GM12878 (cell line): Measurements from ENCODE around the gene BCL2L12. TPM values are rescaled to one million over a fixed set of nuclear protein-coding genes. Genes with fewer than 3 reads are reported as not detected.

Experiments used
- ATAC-seq: fragments of 200-7000 bp; cut with Tn5 transposase; 3 replicates; pipeline ENCODE4 v1.9.1; 2020; ENCODE audit warnings: mild to moderate bottlenecking, moderate library complexity
- BruUV-seq: library from RNA; stranded (reverse); fragments of 400-500 nt; replicated peaks from 2 replicates; lab custom pipeline; 2021; lab: Mats Ljungman, UMichigan
- CTCF ChIA-PET: fragments of 300-600 bp; sonication (Branson Sonifier 250); formaldehyde crosslinking; extraction: SDS; loops from one replicate; lab custom pipeline; 2021; ENCODE audit warnings: inconsistent platforms; lab: Yijun Ruan, JAX
- POLR2A ChIA-PET: fragments of 350-600 bp; formaldehyde crosslinking; extraction: SDS; loops from one replicate; lab custom pipeline; 2021; ENCODE audit warnings: inconsistent platforms; lab: Charles Lee
- RAD21 ChIA-PET: fragments of 300-600 bp; sonication (Branson Sonifier 250); formaldehyde crosslinking; loops from one replicate; lab custom pipeline; 2023; ENCODE audit warnings: antibody characterized with exemption; ENCODE audit not compliant: unreplicated experiment; lab: Charles Lee
- SMC1A ChIA-PET: fragments of 300-600 bp; sonication (Branson Sonifier 250); formaldehyde crosslinking; loops from one replicate; lab custom pipeline; 2023; ENCODE audit not compliant: unreplicated experiment, uncharacterized antibody; lab: Charles Lee
- DNase-seq: peaks from one replicate; pipeline ENCODE4 v3.0.0-alpha.2; 2011; ENCODE audit warnings: low read depth, low spot score
- FAIRE-seq: peaks from 3 replicates; lab custom pipeline; 2011; peaks lifted over from hg19 to GRCh38; lab: Jason Lieb, UNC
- H2AFZ ChIP-seq: 2 replicates; pipeline ENCODE4 v1.6.0; 2011; ENCODE audit warnings: low read depth, low read length, control low read depth; ENCODE audit not compliant: control insufficient read depth
- H3K27ac ChIP-seq: 2 replicates; pipeline ENCODE4 v1.5.1; 2011; ENCODE audit warnings: control low read depth; ENCODE audit not compliant: control insufficient read depth, insufficient read depth
- H3K27me3 ChIP-seq, 2 experiments: replicated peaks in 1 of 2; 2 replicates each; pipeline versions ENCODE4 v1.6.0 to v1.6.1; 2011; ENCODE audit warnings: low read length in 1 of 2; ENCODE audit not compliant: control insufficient read depth in 2 of 2, insufficient read depth in 2 of 2
- H3K36me3 ChIP-seq, 2 experiments: 2 replicates each; pipeline ENCODE4 v1.5.1; 2011; ENCODE audit warnings: low read length in 1 of 2; ENCODE audit not compliant: control insufficient read depth in 2 of 2, insufficient read depth in 2 of 2
- H3K4me1 ChIP-seq: 2 replicates; pipeline ENCODE4 v1.6.1; 2011; ENCODE audit warnings: mild to moderate bottlenecking, low read length, moderate library complexity, mixed read lengths; ENCODE audit not compliant: control insufficient read depth, insufficient read depth
- H3K4me2 ChIP-seq: 2 replicates; pipeline ENCODE4 v1.6.0; 2011; ENCODE audit warnings: control low read depth; ENCODE audit not compliant: control insufficient read depth, insufficient read depth
- H3K4me3 ChIP-seq: fragments of 200-600 bp; sonication (generic); 2 replicates; pipeline ENCODE4 v1.5.1; 2016
- H3K79me2 ChIP-seq: 2 replicates; pipeline ENCODE4 v1.6.0; 2011; ENCODE audit warnings: low read length; ENCODE audit not compliant: control insufficient read depth, insufficient read depth
- H3K9ac ChIP-seq: 2 replicates; pipeline ENCODE4 v1.8.0; 2011; ENCODE audit warnings: low read length, control low read depth, mixed read lengths; ENCODE audit not compliant: control insufficient read depth, insufficient read depth
- H3K9me3 ChIP-seq: replicated peaks from 3 replicates; pipeline ENCODE4 v1.5.1; 2011; ENCODE audit warnings: mild to moderate bottlenecking, low read length; ENCODE audit not compliant: control insufficient read depth, insufficient read depth
- H4K20me1 ChIP-seq: 2 replicates; pipeline ENCODE4 v1.6.0; 2011; ENCODE audit not compliant: control insufficient read depth, insufficient read depth
- E2F4 ChIP-seq: IDR thresholded peaks from 2 replicates; pipeline ENCODE4 v1.6.1; 2012; ENCODE audit warnings: low read depth, low read length, improper control_type of control experiment
- MEF2B ChIP-seq: fragments of 450-650 bp; IDR thresholded peaks from 2 replicates; pipeline ENCODE4 v1.6.1; 2018; ENCODE audit warnings: mild to moderate bottlenecking, moderate library complexity; ENCODE audit not compliant: partially characterized antibody, poor library complexity, severe bottlenecking
- POLR2A ChIP-seq: IDR thresholded peaks from 2 replicates; pipeline ENCODE4 v1.6.1; 2011; ENCODE audit warnings: low read depth, mild to moderate bottlenecking, low read length
- RAD21 ChIP-seq: IDR thresholded peaks from 2 replicates; pipeline ENCODE4 v1.6.1; 2011; ENCODE audit warnings: mild to moderate bottlenecking, low read depth, low read length, moderate library complexity; ENCODE audit not compliant: insufficient read depth
- RFX5 ChIP-seq: IDR thresholded peaks from 2 replicates; pipeline ENCODE4 v1.6.1; 2011; ENCODE audit warnings: low read depth, low read length, improper control_type of control experiment
- SP1 ChIP-seq: IDR thresholded peaks from one replicate; pipeline ENCODE4 v1.6.1; 2011; ENCODE audit warnings: low read depth, low read length
- TBL1XR1 ChIP-seq: IDR thresholded peaks from 2 replicates; pipeline ENCODE4 v1.6.1; 2012; ENCODE audit warnings: low read depth, low read length, improper control_type of control experiment
- WRNIP1 ChIP-seq: IDR thresholded peaks from 2 replicates; pipeline ENCODE4 v1.6.1; 2011; ENCODE audit warnings: low read depth, low read length, improper control_type of control experiment, borderline replicate concordance
- ZBED1 ChIP-seq: IDR thresholded peaks from 2 replicates; pipeline ENCODE4 v1.6.1; 2016; ENCODE audit warnings: borderline replicate concordance
- WGBS: methylation state at CpG from one replicate; pipeline ENCODE4 v1.1.6; 2016; ENCODE audit warnings: low lambda C conversion rate; ENCODE audit not compliant: insufficient replicate concordance, insufficient coverage; ENCODE audit errors: missing lambda C conversion rate; 5-methylcytosine and 5-hydroxymethylcytosine counted together
- in situ Hi-C: fragments of 300-500 bp; cut with MboI; formaldehyde crosslinking; loops from 9 replicates; pipeline ENCODE4 v1.14.3; 2018; ENCODE audit warnings: mixed read lengths
- intact Hi-C: fragments of 100-400 bp; cut with micrococcal nuclease; formaldehyde crosslinking; loops from one replicate; pipeline ENCODE4 v1.14.2; 2022; ENCODE audit not compliant: unreplicated experiment
- polyA plus RNA-seq, 11 experiments: library from polyadenylated mRNA; depleted of rRNA in 4 of 11; unstranded in 6 of 11; stranded (reverse) in 5 of 11; fragments of >200 nt; fragmentation: Nextera tagmentation in 4 of 11; fragmentation: Illumina TruSeq in 1 of 11; extraction: Ambion mirVana in 4 of 11; extraction: Trizol in 1 of 11; gene quantifications; 1 replicate in 1 of 11; 2 replicates in 10 of 11; pipeline versions ENCODE4 v1.2.1 to v1.2.3, GENCODE V29; 2011 to 2016; ENCODE audit warnings: inconsistent platforms in 2 of 11, missing spikeins in 2 of 11, low read depth in 1 of 11
- total RNA-seq, 4 experiments: library from RNA; depleted of rRNA in 3 of 4; stranded (reverse); fragments of >200 nt in 3 of 4; fragmentation: Illumina TruSeq in 1 of 4; extraction: Trizol in 1 of 4; gene quantifications; 2 replicates each; pipeline versions ENCODE4 v1.2.1 to v1.2.3, GENCODE V29; 2013 to 2021
- TF ChIP-seq, protein P1 (sequence below): fragments of 450-650 bp; IDR thresholded peaks from 2 replicates; pipeline ENCODE4 v1.6.1; 2017; ENCODE audit warnings: mild to moderate bottlenecking, moderate library complexity

Gene BCL2L12
- total and polyA plus RNA-seq, 10 of the 15 experiments (the other 5 are each of a cell fraction or from before 2014, with no cell fraction given) = 1.8 to 143 (median 50.4) TPM

DNA sequence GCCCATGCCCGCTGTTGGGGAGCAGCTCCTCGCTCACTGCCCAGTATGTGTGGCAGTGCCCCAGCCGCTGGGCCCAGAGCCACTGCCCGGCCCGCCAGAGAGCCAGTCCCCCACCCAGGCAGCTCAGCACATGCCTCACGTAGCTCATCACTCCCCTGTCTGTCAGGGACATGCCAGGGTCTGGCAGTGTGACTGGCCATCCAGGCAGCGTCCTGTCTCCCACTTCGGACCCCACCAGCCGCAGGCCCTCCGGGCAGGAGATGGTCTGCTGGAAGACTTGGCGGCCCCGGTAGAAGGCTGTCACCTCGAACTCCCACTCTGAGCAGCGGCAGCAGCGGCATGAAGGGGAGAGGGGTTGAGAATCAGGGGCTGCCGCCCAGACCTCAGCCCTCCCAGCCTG is 3.7 kb upstream of the BCL2L12 start:
- Histone ChIP-seq H3K9me3 (no peaks in the 10 kb centered on the region), H3K9ac (no peak overlapping the region), H3K4me2 (no peak overlapping the region)
- CTCF ChIA-PET = interaction anchor here (1.1 kb wide), 1 partner anchor 10 kb away, joined by 4 read pairs; no protein-coding TSS in a partner anchor
- POLR2A ChIA-PET = interaction anchor here (1.2 kb wide), 1 partner anchor 14 kb away, joined by 5 read pairs; the partner anchor contains the start of gene PRMT1
- intact Hi-C loops = no loop called here
- no peak for FAIRE-seq
- peak; percentile 30; the same call in 1 of the 2 replicates for TF ChIP-seq POLR2A
- no peak for TF ChIP-seq MEF2B
- TF ChIP-seq E2F4 = no peak
- TF ChIP-seq, all 136 proteins: peak for 1
- H3K4me1 ChIP-seq = peaks cover 14% of the 10 kb centered on the region
- H4K20me1 ChIP-seq = peaks cover 4% of the 10 kb centered on the region
- no peak overlapping the region for H2AFZ ChIP-seq
- ChIA-PET RAD21 (no interaction called here), SMC1A (interaction anchor here (2.0 kb wide), 1 partner anchor 18 kb away, joined by 4 read pairs; no protein-coding TSS in a partner anchor)
- 97% methylated on average over 16 of the region's 16 CpGs for WGBS
- no peak for DNase-seq
- BruUV-seq = no TSS peak
- ATAC-seq = no peak
- no peak overlapping the region for H3K4me3 ChIP-seq
- no peak overlapping the region for H3K27ac ChIP-seq
- in situ Hi-C loops = no loop called here
- H3K27me3 ChIP-seq = no peaks in the 10 kb centered on the region
- H3K79me2 ChIP-seq = peaks cover 36% of the 10 kb centered on the region
- peaks cover 12 to 35% of the 10 kb centered on the region in 2 experiments for H3K36me3 ChIP-seq

DNA sequence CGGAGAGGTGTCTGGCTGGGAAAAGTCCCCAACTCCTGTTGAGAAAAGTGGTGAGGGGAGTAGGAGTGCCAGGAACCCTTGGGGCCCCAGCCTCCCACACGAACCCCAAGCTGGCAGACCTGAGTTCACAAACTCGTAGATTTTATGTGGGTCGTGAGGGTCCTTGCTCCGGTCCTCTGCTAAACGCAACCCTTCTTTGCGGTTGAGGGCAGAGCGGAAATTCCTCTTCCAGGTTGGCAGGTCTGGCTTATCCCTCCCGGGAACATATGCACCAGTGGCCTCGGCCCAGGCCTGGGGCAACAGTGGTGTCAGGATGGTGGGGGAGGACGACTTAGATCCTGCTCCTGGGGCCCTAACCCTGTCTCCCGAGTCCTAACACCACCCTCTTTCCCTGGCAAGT is 2.5 kb upstream of the BCL2L12 start:
- Histone ChIP-seq H3K9ac (no peak overlapping the region; the same call in 1 of the 2 replicates), H3K4me2 (peak overlapping the region; percentile 57), H4K20me1 (peaks cover 4% of the 10 kb centered on the region), H3K27me3 (no peaks in the 10 kb centered on the region), H3K36me3 (peaks cover 12 to 28% of the 10 kb centered on the region in 2 experiments), H3K27ac (no peak overlapping the region), H3K79me2 (peaks cover 36% of the 10 kb centered on the region), H3K4me3 (peak overlapping the region; percentile 99), H2AFZ (no peak overlapping the region), H3K4me1 (peaks cover 14% of the 10 kb centered on the region), H3K9me3 (no peaks in the 10 kb centered on the region)
- POLR2A ChIA-PET = interaction anchor here (1.2 to 6.0 kb wide), 4 partner anchors 13 to 155 kb away, joined by 3 to 126 read pairs (median 41); partner anchors contain the start of genes MED25, PRMT1, PRR12 and RRAS
- RAD21 ChIA-PET = interaction anchor here (1.6 to 3.4 kb wide), 4 partner anchors 12 to 23 kb away, joined by 5 to 34 read pairs (median 10); partner anchors contain the start of genes PRMT1 and RRAS
- DNase-seq (no peak), FAIRE-seq (no peak), ATAC-seq (no peak)
- CTCF ChIA-PET = interaction anchor here (0.9 to 5.5 kb wide), 4 partner anchors 13 to 23 kb away, joined by 3 to 80 read pairs (median 8); partner anchors contain the start of genes PRMT1 and RRAS
- WGBS = 89% methylated on average over 11 of the region's 12 CpGs
- in situ Hi-C loops (no loop called here), intact Hi-C loops (no loop called here)
- SMC1A ChIA-PET = interaction anchor here (0.6 to 2.0 kb wide), 3 partner anchors 12 to 33 kb away, joined by 3 to 8 read pairs (median 4); no protein-coding TSS in a partner anchor
- BruUV-seq = no TSS peak
- no peak for TF ChIP-seq SP1
- no peak for TF ChIP-seq ZBED1
- TF ChIP-seq RAD21 = no peak
- TF ChIP-seq, protein P1, sequence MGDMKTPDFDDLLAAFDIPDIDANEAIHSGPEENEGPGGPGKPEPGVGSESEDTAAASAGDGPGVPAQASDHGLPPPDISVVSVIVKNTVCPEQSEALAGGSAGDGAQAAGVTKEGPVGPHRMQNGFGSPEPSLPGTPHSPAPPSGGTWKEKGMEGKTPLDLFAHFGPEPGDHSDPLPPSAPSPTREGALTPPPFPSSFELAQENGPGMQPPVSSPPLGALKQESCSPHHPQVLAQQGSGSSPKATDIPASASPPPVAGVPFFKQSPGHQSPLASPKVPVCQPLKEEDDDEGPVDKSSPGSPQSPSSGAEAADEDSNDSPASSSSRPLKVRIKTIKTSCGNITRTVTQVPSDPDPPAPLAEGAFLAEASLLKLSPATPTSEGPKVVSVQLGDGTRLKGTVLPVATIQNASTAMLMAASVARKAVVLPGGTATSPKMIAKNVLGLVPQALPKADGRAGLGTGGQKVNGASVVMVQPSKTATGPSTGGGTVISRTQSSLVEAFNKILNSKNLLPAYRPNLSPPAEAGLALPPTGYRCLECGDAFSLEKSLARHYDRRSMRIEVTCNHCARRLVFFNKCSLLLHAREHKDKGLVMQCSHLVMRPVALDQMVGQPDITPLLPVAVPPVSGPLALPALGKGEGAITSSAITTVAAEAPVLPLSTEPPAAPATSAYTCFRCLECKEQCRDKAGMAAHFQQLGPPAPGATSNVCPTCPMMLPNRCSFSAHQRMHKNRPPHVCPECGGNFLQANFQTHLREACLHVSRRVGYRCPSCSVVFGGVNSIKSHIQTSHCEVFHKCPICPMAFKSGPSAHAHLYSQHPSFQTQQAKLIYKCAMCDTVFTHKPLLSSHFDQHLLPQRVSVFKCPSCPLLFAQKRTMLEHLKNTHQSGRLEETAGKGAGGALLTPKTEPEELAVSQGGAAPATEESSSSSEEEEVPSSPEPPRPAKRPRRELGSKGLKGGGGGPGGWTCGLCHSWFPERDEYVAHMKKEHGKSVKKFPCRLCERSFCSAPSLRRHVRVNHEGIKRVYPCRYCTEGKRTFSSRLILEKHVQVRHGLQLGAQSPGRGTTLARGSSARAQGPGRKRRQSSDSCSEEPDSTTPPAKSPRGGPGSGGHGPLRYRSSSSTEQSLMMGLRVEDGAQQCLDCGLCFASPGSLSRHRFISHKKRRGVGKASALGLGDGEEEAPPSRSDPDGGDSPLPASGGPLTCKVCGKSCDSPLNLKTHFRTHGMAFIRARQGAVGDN = no peak
- TF ChIP-seq TBL1XR1 = no peak
- TF ChIP-seq WRNIP1 = no peak
- no peak for TF ChIP-seq RFX5
